K562 treated with DMSO at 1 percent for 48 hours (cell line): ENCODE measurements around the gene ANKS3. TPM values are rescaled to one million over a fixed set of nuclear protein-coding genes. Genes with fewer than 3 reads are reported as not detected.

ENCODE experiments used
- total RNA-seq: library from RNA; unstranded; fragments of 300-600 nt; gene quantifications from 2 replicates; pipeline ENCODE4 v1.2.3, GENCODE V29; 2022; ENCODE audit warnings: low replicate concordance; ENCODE audit errors: extremely low read depth

The ANKS3 gene, protein sequence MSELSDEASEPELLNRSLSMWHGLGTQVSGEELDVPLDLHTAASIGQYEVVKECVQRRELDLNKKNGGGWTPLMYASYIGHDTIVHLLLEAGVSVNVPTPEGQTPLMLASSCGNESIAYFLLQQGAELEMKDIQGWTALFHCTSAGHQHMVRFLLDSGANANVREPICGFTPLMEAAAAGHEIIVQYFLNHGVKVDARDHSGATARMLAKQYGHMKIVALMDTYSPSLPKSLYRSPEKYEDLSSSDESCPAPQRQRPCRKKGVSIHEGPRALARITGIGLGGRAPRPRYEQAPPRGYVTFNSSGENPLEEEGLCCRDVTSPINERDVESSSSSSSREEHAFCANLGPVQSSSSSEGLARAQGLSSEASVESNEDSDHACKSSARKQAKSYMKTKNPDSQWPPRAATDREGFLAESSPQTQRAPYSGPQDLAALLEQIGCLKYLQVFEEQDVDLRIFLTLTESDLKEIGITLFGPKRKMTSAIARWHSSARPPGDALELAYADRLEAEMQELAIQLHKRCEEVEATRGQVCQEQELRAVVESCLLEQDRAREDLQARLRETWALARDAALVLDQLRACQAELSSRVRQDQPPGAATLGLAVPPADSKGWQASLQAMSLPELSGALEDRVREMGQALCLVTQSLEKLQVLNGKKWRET
- not detected in 2 replicates for total RNA-seq

DNA sequence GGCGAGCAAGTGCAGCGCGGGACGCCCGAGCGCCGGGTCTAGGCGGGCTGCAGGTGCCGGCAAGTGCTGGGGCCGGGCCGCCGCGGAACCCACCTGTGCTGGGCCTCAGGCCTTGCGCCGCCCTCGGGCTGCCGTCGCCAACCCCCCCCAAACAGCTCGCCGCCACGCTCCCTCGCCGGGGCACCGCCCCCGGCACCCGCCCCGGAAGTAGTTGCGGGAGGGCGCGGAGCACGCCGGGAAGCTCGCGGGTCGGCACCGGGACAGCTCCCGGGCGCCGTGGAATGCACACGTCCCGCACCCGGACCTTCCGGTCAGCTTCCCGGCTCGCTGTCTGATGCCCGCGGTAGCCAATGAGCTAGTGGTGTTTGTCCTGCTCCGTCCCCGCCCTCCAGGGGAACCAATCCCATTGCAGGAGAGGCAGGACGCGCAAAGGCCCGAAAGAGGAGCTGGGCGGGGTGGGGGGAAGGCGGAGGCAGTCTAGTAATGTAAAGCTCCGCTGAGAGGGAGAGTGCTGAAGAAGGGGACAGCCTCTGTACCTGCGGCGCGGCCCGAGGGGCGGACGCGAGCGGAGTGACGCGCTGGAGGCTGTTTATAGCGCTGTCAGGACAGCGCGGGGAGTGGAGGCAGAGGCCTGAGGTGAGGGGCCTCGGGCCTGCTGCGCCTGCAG, at the start of gene ANKS3, which contains the start of gene DNAAF8:
Gene ANKS3 (minus strand): TSS at position 209 of the 667 bp plus-strand sequence. CDS start 4,122 bp downstream, outside the sequence.
Gene DNAAF8 (plus strand): TSS at position 475 of the 667 bp plus-strand sequence. CDS start 1,978 bp downstream, outside the sequence.

DNA sequence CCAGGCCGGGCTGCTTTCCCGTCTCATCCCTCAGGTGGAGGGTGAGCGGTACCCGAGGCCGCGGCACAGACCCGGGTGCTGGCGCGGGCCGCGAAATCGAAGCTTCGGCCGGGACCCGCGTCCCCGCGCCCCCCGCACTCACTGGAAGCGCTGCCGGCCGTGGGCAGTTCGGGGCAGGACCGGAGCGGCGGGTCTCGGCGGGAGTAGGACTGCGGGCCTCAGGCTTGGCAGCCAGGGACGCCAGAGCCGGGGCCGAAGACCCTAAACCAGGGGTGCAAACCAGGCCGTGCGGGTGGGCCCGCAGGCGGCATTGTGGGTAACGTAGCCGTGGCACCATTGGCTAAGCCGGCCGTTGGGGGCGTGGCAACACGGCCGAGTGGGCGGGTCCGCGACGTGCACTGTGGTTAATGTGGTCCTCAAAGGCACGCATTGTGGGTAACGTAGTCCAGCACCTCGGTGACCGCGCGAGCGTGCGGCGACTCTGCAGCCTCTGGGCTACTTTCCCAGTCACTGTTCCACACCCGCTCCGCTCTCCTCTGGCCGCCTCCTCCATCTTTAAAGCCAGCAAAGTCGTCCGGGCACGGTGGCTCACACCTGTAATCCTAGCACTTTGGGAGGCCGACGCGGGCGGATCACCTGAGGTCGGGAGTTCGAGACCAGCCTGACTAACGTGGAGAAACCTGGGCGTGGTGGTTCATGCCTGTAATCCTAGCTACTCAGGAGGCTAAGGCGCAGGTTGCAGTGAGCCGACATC, 33.0 kb upstream of the ANKS3 start, which contains the start of gene ZNF500:
Gene ZNF500 (minus strand): TSS at position 288 of the 754 bp plus-strand sequence. CDS start 1,184 bp downstream, outside the sequence.

DNA sequence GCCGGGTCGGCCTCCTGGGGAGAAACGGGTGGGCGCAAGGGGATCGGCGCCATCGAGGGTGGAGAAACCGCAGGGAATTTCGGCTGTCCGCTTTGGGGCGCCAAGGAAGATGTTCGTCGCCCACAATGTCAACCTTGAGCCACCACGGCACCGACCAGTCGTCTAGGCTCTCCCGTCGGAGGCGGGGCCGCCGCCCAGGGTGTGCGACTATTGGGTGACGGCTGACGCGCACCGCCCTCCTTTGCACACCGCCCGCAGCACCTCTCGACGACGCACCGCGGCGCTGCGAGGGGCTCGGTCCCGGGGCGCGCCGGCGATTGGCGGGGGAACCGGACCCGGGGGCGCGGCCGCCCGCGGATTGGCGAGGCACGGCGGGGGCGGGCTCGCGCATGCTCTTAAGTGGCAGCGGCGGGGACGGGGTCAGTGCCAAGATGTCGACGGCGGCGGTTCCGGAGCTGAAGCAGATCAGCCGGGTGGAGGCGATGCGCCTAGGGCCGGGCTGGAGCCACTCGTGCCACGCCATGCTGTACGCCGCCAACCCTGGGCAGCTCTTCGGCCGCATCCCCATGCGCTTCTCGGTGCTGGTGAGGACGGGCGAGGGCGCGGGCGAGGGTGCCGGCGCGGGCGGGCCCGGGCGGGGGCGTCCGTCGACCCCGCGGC, 40.6 kb downstream of the ANKS3 start, which contains the start of gene NUDT16L1:
Gene NUDT16L1 (plus strand): TSS at position 267 of the 660 bp plus-strand sequence. CDS start 165 bp downstream, at position 432.

Other genes with a start within 250 kb of the ANKS3 start
- gene CDIP1, start 195.5 kb downstream of the ANKS3 start, total RNA-seq = not detected in 2 replicates
- not detected in 2 replicates for gene C16orf96, start 177.9 kb downstream of the ANKS3 start, total RNA-seq
- not detected in 2 replicates for gene UBALD1, start 119.4 kb downstream of the ANKS3 start, total RNA-seq
- not detected in 2 replicates for gene MGRN1, start 109.4 kb downstream of the ANKS3 start, total RNA-seq
- gene NUDT16L1, start 40.7 kb downstream of the ANKS3 start, total RNA-seq = not detected in 2 replicates
- not detected in 2 replicates for gene DNAAF8, start 266 bp upstream of the ANKS3 start, total RNA-seq
- gene ZNF500, start 32.9 kb upstream of the ANKS3 start, total RNA-seq = not detected in 2 replicates
- not detected in 2 replicates for gene SEPTIN12, start 54.1 kb upstream of the ANKS3 start, total RNA-seq
- not detected in 2 replicates for gene SMIM22, start 61.1 kb upstream of the ANKS3 start, total RNA-seq
- gene ROGDI, start 68.4 kb upstream of the ANKS3 start, total RNA-seq = not detected in 2 replicates
- gene GLYR1, start 113.0 kb upstream of the ANKS3 start, total RNA-seq = not detected in 2 replicates
- gene UBN1, start 113.2 kb upstream of the ANKS3 start, total RNA-seq = not detected in 2 replicates
- gene PPL, start 202.9 kb upstream of the ANKS3 start, total RNA-seq = not detected in 2 replicates
- gene SEC14L5, start 224.1 kb upstream of the ANKS3 start, total RNA-seq = not detected in 2 replicates